Ascending aorta (tissue), 2 donors: ENCODE results near the gene SMCO4. TPM values are rescaled to one million over a fixed set of nuclear protein-coding genes. Genes with fewer than 3 reads are reported as not detected.

Experiments used
- DNase-seq, 2 donors: peaks; one replicate each; pipeline ENCODE4 v3.0.0-alpha.2; 2019; ENCODE audit warnings: low spot score in 2 of 2
- H3K27ac ChIP-seq, 2 donors: fragments of 200-600 bp; sonication (generic); one replicate each; pipeline ENCODE4 v1.5.1; 2016 to 2017; ENCODE audit warnings: mild to moderate bottlenecking in 1 of 2
- H3K27me3 ChIP-seq: fragments of 200-600 bp; sonication (generic); one replicate; pipeline ENCODE4 v1.5.1; 2017
- H3K36me3 ChIP-seq, 2 donors: fragments of 200-600 bp; sonication (generic); one replicate each; pipeline ENCODE4 v1.5.1; 2016
- H3K4me1 ChIP-seq, 2 donors: fragments of 200-600 bp; sonication (generic); one replicate each; pipeline ENCODE4 v1.5.1; 2016 to 2017; ENCODE audit warnings: mild to moderate bottlenecking in 1 of 2
- H3K4me3 ChIP-seq, 2 donors: fragments of 200-600 bp; sonication (generic); one replicate each; pipeline ENCODE4 v1.5.1; 2016 to 2017; ENCODE audit warnings: mild to moderate bottlenecking in 1 of 2
- H3K9me3 ChIP-seq, 2 donors: fragments of 200-600 bp; sonication (generic); one replicate each; pipeline ENCODE4 v1.5.1; 2016
- CTCF ChIP-seq, 3 experiments: fragments of 200-600 bp in 2 of 3; fragments of 450-650 bp in 1 of 3; sonication (generic) in 2 of 3; IDR thresholded peaks; one replicate each; pipeline ENCODE4 v1.5.1; 2016 to 2019; ENCODE audit warnings: antibody characterized with exemption in 3 of 3, mild to moderate bottlenecking in 1 of 3, moderate library complexity in 1 of 3
- intact Hi-C: fragments of 100-400 bp; cut with DNase I; formaldehyde crosslinking; loops from one replicate; pipeline ENCODE4 v1.15.1; 2023
- total RNA-seq: library from RNA; depleted of rRNA; stranded (reverse); fragments of >200 nt; gene quantifications from one replicate; pipeline ENCODE4 v1.1.0, GENCODE V29; 2016

Gene SMCO4
- total RNA-seq, 1 donor from 2014 or later = 89.2 TPM

GRCh38 chr11:93524173-93524536 lies 19.0 kb downstream of the SMCO4 start:
- intact Hi-C loops = no loop called here
- DNase-seq = no peak
- no peaks in the 10 kb centered on the region for H3K27me3 ChIP-seq
- peaks cover 10% of the 10 kb centered on the region in 2 donors for H3K4me1 ChIP-seq
- no peak overlapping the region for H3K4me3 ChIP-seq
- H3K27ac ChIP-seq = no peak overlapping the region
- H3K36me3 ChIP-seq = peaks cover 0 to 3% of the 10 kb centered on the region in 2 donors
- TF ChIP-seq CTCF (IDR thresholded peaks at IDR 0.05) = no peak
- H3K9me3 ChIP-seq = no peaks in the 10 kb centered on the region

- no peaks in the 10 kb centered on the region for H3K27me3 ChIP-seq
Measured at GRCh38 chr11:93520726-93521509, 22.3 kb downstream of the SMCO4 start.

GRCh38 chr11:93519179-93519578 lies 24.0 kb downstream of the SMCO4 start:
- no peak for DNase-seq
- Histone ChIP-seq H3K36me3 (peaks cover 0 to 3% of the 10 kb centered on the region in 2 donors), H3K9me3 (no peaks in the 10 kb centered on the region), H3K4me3 (no peak overlapping the region), H3K27ac (no peak overlapping the region), H3K27me3 (no peaks in the 10 kb centered on the region), H3K4me1 (no peaks in the 10 kb centered on the region)
- intact Hi-C loops = no loop called here
- no peak for TF ChIP-seq CTCF (IDR thresholded peaks at IDR 0.05)

More at GRCh38 chr11:93520726-93521509, 22.3 kb downstream of the SMCO4 start:
- H3K9me3 ChIP-seq = no peaks in the 10 kb centered on the region
- peaks cover 0 to 4% of the 10 kb centered on the region in 2 donors for H3K4me1 ChIP-seq
- TF ChIP-seq CTCF (IDR thresholded peaks at IDR 0.05) = no peak
- H3K27ac ChIP-seq = no peak overlapping the region
- no peak for DNase-seq
- no peak overlapping the region for H3K4me3 ChIP-seq
- peaks cover 0 to 3% of the 10 kb centered on the region in 2 donors for H3K36me3 ChIP-seq
- intact Hi-C loops = no loop called here

GRCh38 chr11:93518081-93518480 lies 25.1 kb downstream of the SMCO4 start:
- TF ChIP-seq CTCF (IDR thresholded peaks at IDR 0.05) = no peak
- Histone ChIP-seq H3K36me3 (peaks cover 0 to 1% of the 10 kb centered on the region in 2 donors), H3K27me3 (no peaks in the 10 kb centered on the region), H3K4me3 (no peak overlapping the region), H3K27ac (no peak overlapping the region), H3K4me1 (no peaks in the 10 kb centered on the region), H3K9me3 (no peaks in the 10 kb centered on the region)
- intact Hi-C loops = no loop called here
- DNase-seq = no peak

GRCh38 chr11:93517611-93518010 lies 25.6 kb downstream of the SMCO4 start:
- no peak overlapping the region for H3K27ac ChIP-seq
- intact Hi-C loops = no loop called here
- DNase-seq = no peak
- H3K4me3 ChIP-seq = no peak overlapping the region
- H3K4me1 ChIP-seq = no peaks in the 10 kb centered on the region
- no peak for TF ChIP-seq CTCF (IDR thresholded peaks at IDR 0.05)
- H3K27me3 ChIP-seq = no peaks in the 10 kb centered on the region
- no peaks in the 10 kb centered on the region for H3K36me3 ChIP-seq
- no peaks in the 10 kb centered on the region for H3K9me3 ChIP-seq
